NOMO-1 treated with DMSO at 0.1 percent for 48 hours (cell line): Measurements from ENCODE around the gene EFNA3.
A peak's percentile ranks its signal among the peaks of the same experiment; 100 is the strongest.

ENCODE experiments used
- DNase-seq: peaks from one replicate; lab custom pipeline; 2025; ENCODE audit not compliant: unreplicated experiment; lab: John Stamatoyannopoulos, UW

Gene EFNA3

GRCh38 chr1:155128755-155129473, 50.3 kb downstream of the EFNA3 start:
- no peak for DNase-seq

GRCh38 chr1:155130272-155131006, 51.8 kb downstream of the EFNA3 start:
- no peak for DNase-seq

GRCh38 chr1:155131285-155131684, 52.6 kb downstream of the EFNA3 start:
- DNase-seq: no peak

GRCh38 chr1:155131856-155132255, 53.2 kb downstream of the EFNA3 start:
- no peak for DNase-seq

- no peak for DNase-seq
Observed at GRCh38 chr1:155133799-155134281, 55.2 kb downstream of the EFNA3 start.

GRCh38 chr1:155134322-155134721, 55.7 kb downstream of the EFNA3 start:
- no peak for DNase-seq

- DNase-seq: peak; percentile 61
Observed at GRCh38 chr1:155134880-155135414, 56.3 kb downstream of the EFNA3 start.

- DNase-seq: peak; percentile 80
Observed at GRCh38 chr1:155135415-155136028, 56.9 kb downstream of the EFNA3 start, which contains the start of gene SLC50A1. TSS of gene SLC50A1 (plus strand) at chr1:155135852. CDS start at chr1:155135912, 60 bp downstream.

GRCh38 chr1:155136748-155137147, 58.1 kb downstream of the EFNA3 start:
- no peak for DNase-seq
